T-helper 17 cell (primary cell): ENCODE results near the gene SPTLC2. TPM values are rescaled to one million over a fixed set of nuclear protein-coding genes. Genes with fewer than 3 reads are reported as not detected.
A peak's percentile ranks its signal among the peaks of the same experiment; 100 is the strongest.
"Not testable (repeated sequence)": the region's sequence is repeated elsewhere in the genome, so short reads cannot be mapped to it uniquely, and the experiment has no call there.

ENCODE experiments used
- ATAC-seq: fragments of 150-1000 bp; cut with Tn5 transposase; 2 replicates; pipeline ENCODE4 v1.10.0; 2021; ENCODE audit warnings: mild to moderate bottlenecking, moderate library complexity
- DNase-seq, 3 donors: peaks; one replicate each; pipeline versions ENCODE4 v3.0.0 to v3.0.0-alpha.2; 2020 to 2021
- H3K9me3 ChIP-seq: one replicate; pipeline ENCODE4 v1.7.0; 2013; ENCODE audit warnings: low read length, mild to moderate bottlenecking; ENCODE audit not compliant: control insufficient read depth, poor library complexity, severe bottlenecking
- H3K27ac Mint-ChIP-seq: one replicate; pipeline ENCODE4 v1.8.0; 2022; ENCODE audit warnings: mild to moderate bottlenecking, moderate library complexity, mixed read lengths
- H3K27me3 Mint-ChIP-seq: one replicate; pipeline ENCODE4 v1.8.0; 2022; ENCODE audit warnings: mixed read lengths
- H3K36me3 Mint-ChIP-seq: one replicate; pipeline ENCODE4 v1.8.0; 2022; ENCODE audit warnings: low read depth, mixed read lengths
- H3K4me1 Mint-ChIP-seq: one replicate; pipeline ENCODE4 v1.8.0; 2022; ENCODE audit warnings: mild to moderate bottlenecking, mixed read lengths
- H3K4me3 Mint-ChIP-seq: one replicate; pipeline ENCODE4 v1.8.0; 2022; ENCODE audit warnings: mild to moderate bottlenecking, moderate library complexity, mixed read lengths
- total RNA-seq, 4 donors: library from RNA in 2 of 4; stranded (reverse) in 2 of 4; gene quantifications; one replicate each; pipeline ENCODE4 v1.2.3 and lab custom pipeline; 2022 to 2026

The SPTLC2 gene
- total RNA-seq, 2 donors from 2014 or later, result 22.0 to 22.3 TPM

DNA sequence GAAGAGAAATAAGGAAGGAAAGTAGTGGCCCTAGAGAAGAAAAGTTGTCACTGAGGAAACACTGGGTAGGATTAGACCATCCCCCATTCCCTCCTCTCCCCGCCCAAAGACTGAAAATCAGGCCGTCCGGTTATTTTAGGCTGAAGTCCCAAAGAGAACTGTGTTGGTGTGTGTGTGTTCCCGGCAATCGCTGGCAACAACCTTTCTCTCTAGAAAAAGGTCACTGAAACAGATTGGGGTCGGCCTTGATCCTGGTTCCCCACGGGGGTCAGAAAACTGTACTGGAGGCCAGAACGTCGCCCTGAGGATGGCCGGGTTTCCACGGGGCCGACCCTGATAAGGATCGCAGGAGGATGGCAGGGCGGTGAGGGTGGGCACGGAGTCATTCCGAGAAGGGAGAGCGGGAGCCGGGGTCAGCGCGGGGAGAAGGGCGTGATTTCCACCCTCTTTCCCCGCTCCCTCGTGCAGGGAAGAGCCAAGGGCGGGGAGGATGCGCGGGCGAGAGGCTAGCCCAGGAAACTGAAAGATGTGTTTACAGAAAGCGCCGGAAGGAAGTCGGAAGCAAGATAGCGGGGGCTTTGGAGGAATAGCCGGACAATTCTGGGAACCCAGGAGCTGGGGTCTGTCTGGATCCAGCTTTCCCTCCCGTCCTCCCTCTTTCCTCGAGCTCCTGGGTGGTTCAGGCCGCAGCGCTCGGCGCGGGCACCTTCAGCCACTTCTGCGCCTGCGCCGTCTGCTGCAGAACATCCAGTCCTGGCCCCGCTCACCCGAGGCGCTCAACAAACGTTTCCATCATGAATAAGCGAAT, 25.3 kb upstream of the SPTLC2 start:
- H3K4me3 Mint-ChIP-seq, result peak overlapping the region; percentile 88
- DNase-seq (peak; percentile 27 to 50 (median 42)), ATAC-seq (peak; percentile 84)
- H3K36me3 Mint-ChIP-seq, result no peaks in the 10 kb centered on the region
- H3K27me3 Mint-ChIP-seq, result peaks cover 5% of the 10 kb centered on the region
- H3K27ac Mint-ChIP-seq, result peak overlapping the region; percentile 90
- H3K9me3 ChIP-seq, result no peaks in the 10 kb centered on the region
- peaks cover 3% of the 10 kb centered on the region for H3K4me1 Mint-ChIP-seq

DNA sequence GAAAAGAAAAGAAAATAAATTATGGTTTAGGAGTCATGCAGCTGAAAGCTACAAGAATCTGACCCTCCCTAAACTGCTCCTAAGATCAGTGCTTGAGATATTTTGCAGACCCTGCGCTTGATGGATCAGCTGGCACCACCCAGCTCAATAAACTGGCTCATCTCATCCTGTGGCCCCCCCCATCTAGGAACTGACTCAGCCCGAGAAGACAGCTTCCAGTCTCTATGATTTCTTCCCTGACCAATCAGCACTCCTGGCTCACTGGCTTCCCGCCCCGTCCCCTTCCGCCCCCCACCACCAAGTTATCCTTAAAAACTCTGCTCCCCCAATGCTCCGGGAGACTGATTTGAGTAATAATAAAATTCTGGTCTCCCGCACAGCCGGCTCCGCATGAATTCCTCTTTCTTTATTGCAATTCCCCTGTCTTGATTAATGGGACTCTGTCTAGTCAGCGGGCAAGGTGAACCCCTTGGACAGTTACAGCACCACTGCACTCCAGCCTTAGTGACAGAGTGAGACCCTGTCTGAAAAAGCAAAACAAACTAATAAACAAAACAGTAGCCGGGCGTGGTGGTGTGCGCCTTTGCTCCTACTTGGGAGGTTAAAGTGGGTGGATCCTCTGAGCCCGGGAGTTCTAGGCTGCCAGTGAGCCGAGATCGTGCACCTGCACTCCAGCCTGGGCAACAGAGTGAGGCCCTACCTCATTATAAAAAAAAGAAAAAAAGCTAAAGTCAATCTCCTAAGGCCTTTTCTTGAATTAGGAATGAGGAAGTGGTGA, 24.5 kb upstream of the SPTLC2 start:
- no peak for DNase-seq
- Mint-ChIP-seq H3K4me1 (peaks cover 3% of the 10 kb centered on the region), H3K4me3 (peak overlapping the region; percentile 88), H3K27me3 (peaks cover 5% of the 10 kb centered on the region), H3K27ac (peak overlapping the region; percentile 90), H3K36me3 (no peaks in the 10 kb centered on the region)
- no peaks in the 10 kb centered on the region for H3K9me3 ChIP-seq
- ATAC-seq, result peak; percentile 23

DNA sequence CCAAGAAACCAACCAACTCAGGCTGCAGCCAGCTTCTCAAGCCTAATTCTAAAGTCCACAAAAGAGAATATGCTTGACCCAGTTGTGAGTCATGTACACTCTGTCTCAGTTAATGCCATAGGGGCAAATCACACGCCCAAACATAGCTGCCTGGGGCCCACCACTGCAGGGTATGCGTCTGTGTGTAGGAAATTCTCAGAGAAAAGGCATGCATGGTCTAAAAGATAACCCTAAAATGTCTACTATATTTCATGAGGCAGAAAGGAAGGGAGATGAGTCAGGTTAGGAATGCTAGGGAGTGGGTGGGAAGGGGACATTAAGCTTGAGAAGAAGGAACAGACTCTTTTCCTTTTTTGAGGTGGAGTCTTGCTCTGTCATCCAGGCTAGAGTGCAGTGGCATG, 22.3 kb upstream of the SPTLC2 start:
- no peaks in the 10 kb centered on the region for H3K36me3 Mint-ChIP-seq
- no peak for ATAC-seq
- H3K27ac Mint-ChIP-seq, result no peak overlapping the region
- DNase-seq, result no peak
- peaks cover 3% of the 10 kb centered on the region for H3K4me1 Mint-ChIP-seq
- no peaks in the 10 kb centered on the region for H3K9me3 ChIP-seq
- no peak overlapping the region for H3K4me3 Mint-ChIP-seq
- peaks cover 3% of the 10 kb centered on the region for H3K27me3 Mint-ChIP-seq

DNA sequence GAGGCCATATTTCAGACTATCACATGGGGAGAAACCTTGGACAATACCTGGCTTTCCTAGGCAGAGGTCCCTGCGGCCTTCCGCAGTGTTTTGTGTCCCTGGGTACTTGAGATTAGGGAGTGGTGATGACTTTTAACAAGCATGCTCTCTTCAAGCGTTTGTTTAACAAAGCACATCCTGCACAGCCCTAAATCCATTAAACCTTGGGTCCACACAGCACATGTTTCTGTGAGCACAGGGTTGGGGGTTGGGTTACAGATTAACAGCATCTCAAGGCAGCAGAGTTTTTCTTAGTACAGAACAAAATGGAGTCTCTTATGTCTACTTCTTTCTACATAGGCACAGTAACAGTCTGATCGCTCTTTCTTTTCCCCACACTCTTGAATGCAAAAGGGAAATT, 19.4 kb upstream of the SPTLC2 start:
- not testable (repeated sequence) for DNase-seq, H3K27ac Mint-ChIP-seq, ATAC-seq, H3K4me1 Mint-ChIP-seq, H3K36me3 Mint-ChIP-seq, H3K9me3 ChIP-seq, H3K4me3 Mint-ChIP-seq, H3K27me3 Mint-ChIP-seq

DNA sequence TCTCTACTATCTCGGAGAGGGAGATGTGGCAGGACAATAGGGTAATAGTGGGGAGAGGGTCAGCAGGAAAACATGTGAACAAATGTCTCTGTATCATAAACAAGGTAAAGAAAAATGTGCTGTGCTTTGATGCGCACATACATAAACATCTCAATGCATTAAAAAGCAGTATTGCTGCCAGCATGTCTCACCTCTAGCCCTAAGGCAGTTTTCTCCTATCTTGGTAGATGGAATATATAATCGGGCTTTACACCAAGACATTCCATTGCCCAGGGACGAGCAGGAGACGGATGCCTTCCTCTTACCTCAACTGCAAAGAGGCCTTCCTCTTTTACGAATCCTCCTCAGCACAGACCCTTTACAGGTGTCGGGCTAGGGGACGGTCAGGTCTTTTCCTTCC, 19.0 kb upstream of the SPTLC2 start:
- H3K27ac Mint-ChIP-seq, DNase-seq, ATAC-seq, H3K4me1 Mint-ChIP-seq, H3K36me3 Mint-ChIP-seq, H3K4me3 Mint-ChIP-seq, H3K27me3 Mint-ChIP-seq, H3K9me3 ChIP-seq: not testable (repeated sequence)

DNA sequence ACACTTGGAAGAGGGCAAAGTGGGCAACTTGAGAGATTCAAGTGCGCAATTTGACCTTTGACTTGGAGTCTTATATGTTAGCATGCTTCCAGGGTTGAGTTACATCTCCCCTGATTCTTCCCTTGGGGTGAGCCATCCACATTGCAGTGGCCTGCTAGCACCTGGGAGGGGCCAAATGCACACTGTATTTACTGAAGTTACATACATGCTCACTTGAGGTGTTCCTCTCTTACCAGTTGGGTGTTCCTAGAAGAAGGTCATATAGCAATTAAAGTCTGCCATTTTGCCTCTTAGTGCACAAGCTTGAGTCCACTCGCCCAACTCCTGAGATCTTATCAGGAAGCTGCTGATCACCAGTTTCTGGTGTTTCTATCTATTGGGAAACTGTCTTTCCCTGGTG, 13.7 kb upstream of the SPTLC2 start:
- DNase-seq, result no peak

DNA sequence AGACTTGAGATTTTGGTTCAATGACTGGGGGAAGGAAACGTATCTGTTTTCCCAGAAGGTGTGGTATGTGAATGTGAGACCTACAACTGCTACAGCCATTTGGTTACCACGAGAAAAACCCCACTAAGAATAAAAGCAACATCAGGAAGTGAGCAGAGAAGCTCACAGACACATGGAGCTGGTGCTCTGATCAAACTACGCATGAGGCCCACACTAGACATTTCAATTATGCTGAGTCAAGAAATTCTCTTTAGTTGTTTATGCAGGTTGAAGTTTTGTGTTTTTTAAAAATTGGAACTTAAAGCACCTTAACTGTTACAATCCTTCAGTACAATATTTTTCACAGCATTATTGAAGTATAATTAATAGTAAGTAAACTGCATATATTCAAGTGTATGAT, 8.9 kb upstream of the SPTLC2 start:
- ATAC-seq (no peak), DNase-seq (no peak)
- no peaks in the 10 kb centered on the region for H3K9me3 ChIP-seq
- Mint-ChIP-seq H3K27ac (no peak overlapping the region), H3K36me3 (no peaks in the 10 kb centered on the region), H3K4me1 (no peaks in the 10 kb centered on the region), H3K27me3 (no peaks in the 10 kb centered on the region), H3K4me3 (no peak overlapping the region)

More for the DNA sequence above, 13.7 kb upstream of the SPTLC2 start:
- H3K4me3 Mint-ChIP-seq, result no peak overlapping the region
- no peaks in the 10 kb centered on the region for H3K36me3 Mint-ChIP-seq
- no peaks in the 10 kb centered on the region for H3K27me3 Mint-ChIP-seq
- no peak for ATAC-seq
- no peak overlapping the region for H3K27ac Mint-ChIP-seq
- H3K9me3 ChIP-seq, result no peaks in the 10 kb centered on the region
- no peaks in the 10 kb centered on the region for H3K4me1 Mint-ChIP-seq

DNA sequence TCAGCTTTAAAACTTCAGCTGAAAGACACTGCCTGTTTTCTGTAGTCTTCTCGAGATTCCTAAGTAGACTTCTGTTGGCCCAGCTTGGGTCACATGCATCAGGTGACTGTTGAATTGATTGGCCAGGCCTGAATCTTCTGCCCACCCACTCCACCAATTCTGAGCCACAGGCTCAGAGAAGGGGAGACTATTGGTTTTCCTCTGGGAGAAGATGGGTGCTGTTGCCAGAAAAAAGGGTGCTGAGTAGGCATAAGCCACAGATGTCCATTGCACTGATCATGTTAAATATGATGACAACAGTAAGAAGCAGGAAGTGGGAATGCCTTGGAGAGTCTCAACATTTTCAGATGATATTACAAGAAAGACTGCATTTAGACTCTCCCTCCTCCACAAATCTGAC, 6.8 kb upstream of the SPTLC2 start:
- Mint-ChIP-seq H3K27ac (no peak overlapping the region), H3K27me3 (no peaks in the 10 kb centered on the region), H3K4me1 (peaks cover under 1% of the 10 kb centered on the region), H3K4me3 (no peak overlapping the region), H3K36me3 (no peaks in the 10 kb centered on the region)
- H3K9me3 ChIP-seq, result no peaks in the 10 kb centered on the region
- DNase-seq, result no peak
- ATAC-seq, result no peak

DNA sequence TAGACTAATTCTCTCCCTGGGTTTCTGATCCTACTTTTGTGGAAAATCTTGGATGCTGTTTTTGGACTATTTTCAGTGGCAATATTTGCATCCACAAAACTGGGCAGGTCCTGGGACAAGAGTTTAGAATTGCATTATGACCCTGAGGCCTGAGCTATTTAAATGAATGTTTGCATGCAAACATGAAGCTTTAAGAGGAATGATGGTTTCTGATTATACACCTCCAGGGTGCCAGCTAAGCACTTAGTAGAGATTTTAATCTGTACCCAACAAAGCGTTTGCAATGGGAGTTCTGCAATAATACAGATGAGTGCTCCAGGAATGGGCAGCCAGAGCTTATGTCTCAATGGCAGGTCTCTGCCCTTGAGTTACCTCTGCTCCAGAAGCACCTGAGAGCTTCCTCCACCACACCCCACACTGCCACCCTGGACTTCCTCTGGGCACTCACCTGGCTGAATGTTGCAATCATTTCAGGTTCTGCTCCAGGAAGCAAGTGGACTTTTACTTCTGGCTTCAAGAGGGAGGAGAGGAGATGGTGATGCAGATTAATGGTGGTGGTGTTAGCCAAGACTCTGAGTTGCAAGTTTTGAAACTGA, 6.0 kb upstream of the SPTLC2 start:
- Mint-ChIP-seq H3K4me1 (peaks cover 4% of the 10 kb centered on the region), H3K27me3 (no peaks in the 10 kb centered on the region), H3K4me3 (no peak overlapping the region), H3K27ac (no peak overlapping the region), H3K36me3 (no peaks in the 10 kb centered on the region)
- H3K9me3 ChIP-seq, result no peaks in the 10 kb centered on the region
- DNase-seq, result no peak
- no peak for ATAC-seq

DNA sequence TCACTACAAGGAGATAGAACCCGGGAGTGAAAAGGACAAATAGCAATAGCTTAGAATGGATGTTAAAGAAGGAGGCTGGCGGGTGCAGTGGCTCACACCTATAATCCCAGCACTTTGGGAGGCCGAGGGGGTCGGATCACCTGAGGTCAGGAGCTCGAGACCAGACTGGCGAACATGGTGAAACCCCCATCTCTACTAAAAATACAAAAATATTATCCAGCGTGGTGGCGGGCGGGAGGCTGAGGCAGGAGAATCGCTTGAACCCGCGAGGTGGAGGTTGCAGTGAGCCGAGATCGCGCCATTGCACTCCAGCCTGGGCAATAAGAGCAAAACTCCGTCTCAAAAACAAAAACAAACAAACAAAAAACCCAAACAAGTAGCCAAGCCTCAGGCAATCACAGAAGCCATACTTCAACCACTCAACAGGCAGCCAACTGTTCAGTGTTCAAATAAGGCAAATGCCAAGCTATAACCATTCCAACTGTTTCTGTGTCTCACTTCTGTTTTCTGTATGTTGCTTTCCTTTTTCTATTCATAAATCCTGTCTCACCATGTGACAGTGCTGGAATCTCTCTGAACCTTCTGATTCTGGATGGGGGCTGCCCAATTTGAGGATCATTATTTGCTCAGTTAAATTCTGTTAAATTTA, 3.9 kb upstream of the SPTLC2 start:
- H3K27ac Mint-ChIP-seq, result no peak overlapping the region
- no peak for ATAC-seq
- no peaks in the 10 kb centered on the region for H3K36me3 Mint-ChIP-seq
- no peak overlapping the region for H3K4me3 Mint-ChIP-seq
- H3K4me1 Mint-ChIP-seq, result peaks cover 12% of the 10 kb centered on the region
- no peaks in the 10 kb centered on the region for H3K9me3 ChIP-seq
- no peak for DNase-seq
- no peaks in the 10 kb centered on the region for H3K27me3 Mint-ChIP-seq

DNA sequence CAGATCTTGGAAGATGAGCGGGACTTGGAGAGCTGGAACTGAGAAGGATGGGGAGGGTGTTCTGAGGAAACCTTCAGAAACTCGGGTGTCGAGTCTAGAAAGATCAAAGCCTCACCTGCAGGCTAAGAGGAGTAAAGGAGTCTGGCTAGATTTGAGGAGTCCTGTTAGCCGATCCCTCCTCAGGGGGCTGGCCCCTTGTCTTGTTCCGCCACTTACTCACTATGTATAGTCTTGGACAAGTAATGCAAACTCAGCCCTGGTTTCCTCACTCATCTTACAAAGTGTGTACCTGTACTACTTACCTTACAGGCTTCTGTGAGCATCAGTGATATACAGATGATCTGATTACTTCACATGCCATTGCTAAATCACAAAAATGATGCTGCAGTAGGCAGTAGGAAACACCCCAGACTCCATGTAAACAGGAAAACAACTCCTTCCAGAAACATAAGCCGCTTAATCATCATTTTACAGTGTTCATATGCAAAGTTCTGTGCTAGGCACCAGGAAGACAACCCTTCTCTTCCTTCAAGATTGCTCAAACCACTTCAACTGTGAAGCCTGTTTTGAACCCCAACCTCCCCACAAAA, 2.0 kb upstream of the SPTLC2 start:
- no peak for ATAC-seq

DNA sequence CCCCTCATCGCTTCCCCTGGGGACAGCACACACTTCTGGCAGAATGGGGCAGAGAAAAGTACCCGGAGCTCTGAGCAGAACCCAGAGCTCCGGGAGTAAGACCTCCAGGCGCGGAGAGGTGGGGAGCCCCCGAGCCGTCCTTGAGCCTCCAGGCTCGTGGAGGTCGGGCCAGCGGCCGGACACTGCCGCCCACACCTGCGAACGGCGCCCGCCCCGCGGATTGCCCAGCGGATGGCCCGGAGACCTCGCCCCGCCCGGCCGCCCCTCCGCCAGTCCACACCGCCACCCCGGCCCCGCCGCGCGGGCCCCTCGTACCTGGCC, 344 bp downstream of the SPTLC2 start:
- ATAC-seq, result no peak
- peaks cover 32% of the 10 kb centered on the region for H3K4me1 Mint-ChIP-seq

More for the DNA sequence above, 2.0 kb upstream of the SPTLC2 start:
- no peak overlapping the region for H3K4me3 Mint-ChIP-seq
- H3K27ac Mint-ChIP-seq, result no peak overlapping the region
- H3K9me3 ChIP-seq, result no peaks in the 10 kb centered on the region
- H3K36me3 Mint-ChIP-seq, result no peaks in the 10 kb centered on the region
- H3K4me1 Mint-ChIP-seq, result peaks cover 23% of the 10 kb centered on the region
- no peak for DNase-seq
- H3K27me3 Mint-ChIP-seq, result no peaks in the 10 kb centered on the region

More for the DNA sequence above, 344 bp downstream of the SPTLC2 start:
- H3K9me3 ChIP-seq, result no peaks in the 10 kb centered on the region
- no peaks in the 10 kb centered on the region for H3K27me3 Mint-ChIP-seq
- peak overlapping the region; percentile 91 for H3K27ac Mint-ChIP-seq
- peak overlapping the region; percentile 96 for H3K4me3 Mint-ChIP-seq
- no peak for DNase-seq
- H3K36me3 Mint-ChIP-seq, result no peaks in the 10 kb centered on the region
